DMS 273 (cell line): ENCODE data around the gene LIMK1.
A peak's percentile ranks its signal among the peaks of the same experiment; 100 is the strongest.

Experiments
- DNase-seq: peaks from one replicate; lab custom pipeline; 2025; ENCODE audit not compliant: unreplicated experiment; lab: John Stamatoyannopoulos, UW

The LIMK1 gene

DNA sequence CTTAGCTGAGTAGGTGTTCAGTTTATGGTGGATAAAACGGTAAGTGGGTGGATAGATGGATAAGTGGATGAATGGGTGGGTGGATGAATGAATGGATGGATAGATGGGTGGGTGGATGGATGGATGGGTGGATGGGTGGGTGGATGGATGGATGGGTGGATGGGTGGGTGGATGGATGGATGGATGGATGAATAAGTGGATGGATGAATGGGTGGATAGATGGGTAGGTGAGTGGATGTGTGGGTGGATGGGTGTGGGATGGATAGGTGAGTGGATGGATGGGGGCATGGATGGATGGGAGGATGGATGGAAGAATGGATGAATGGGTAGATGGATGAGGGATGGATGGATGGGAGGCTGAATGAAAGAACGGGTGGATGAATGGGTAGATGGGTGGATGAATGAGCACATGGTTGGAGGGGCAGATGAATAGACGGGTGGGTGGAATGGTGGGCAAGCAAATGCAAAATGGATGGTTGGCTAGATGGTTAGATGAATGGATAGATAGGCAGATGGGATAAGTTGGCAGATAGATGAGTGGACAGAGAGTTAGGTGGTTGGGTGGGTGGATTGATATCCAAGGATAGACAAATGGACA is 29.9 kb upstream of the LIMK1 start:
- DNase-seq = no peak

DNA sequence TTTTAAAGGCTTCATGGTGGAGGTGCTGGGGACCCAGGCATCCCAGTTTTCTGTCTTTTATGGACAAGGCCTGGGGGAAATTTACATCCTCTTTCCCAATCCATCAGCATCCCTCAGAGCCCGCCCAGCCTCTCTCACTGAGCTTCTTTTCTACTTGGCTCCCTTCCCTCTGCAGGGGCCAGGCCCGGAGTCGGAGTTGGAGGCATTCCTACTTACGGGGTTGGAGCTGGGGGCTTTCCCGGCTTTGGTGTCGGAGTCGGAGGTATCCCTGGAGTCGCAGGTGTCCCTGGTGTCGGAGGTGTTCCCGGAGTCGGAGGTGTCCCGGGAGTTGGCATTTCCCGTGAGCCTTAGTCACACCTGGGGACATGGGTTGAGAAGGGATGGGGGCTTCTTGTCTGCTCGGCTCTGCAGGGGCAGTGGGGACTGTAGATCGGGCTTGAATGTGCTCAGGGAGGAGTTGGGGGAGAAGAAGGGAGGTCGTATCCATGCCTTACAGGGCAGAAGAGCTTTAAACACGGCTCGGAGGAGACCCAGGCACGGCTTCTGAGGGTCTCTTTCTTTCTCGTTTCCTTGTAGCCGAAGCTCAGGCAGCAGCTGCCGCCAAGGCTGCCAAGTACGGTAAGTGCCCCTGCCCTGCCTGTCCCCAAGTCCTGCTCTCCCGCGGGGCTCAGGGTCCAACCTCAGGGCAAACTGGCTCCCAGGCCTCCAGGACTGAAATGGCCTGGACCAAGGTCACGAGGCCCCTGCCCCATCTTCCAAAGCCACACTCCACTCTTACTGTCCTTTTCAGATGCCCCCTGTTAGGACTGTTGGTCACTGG is 27.3 kb upstream of the LIMK1 start:
- DNase-seq = no peak

- no peak for DNase-seq
These were observed 26.2 kb upstream of the LIMK1 start for GRCh38 chr7:74057216-74057925.

DNA sequence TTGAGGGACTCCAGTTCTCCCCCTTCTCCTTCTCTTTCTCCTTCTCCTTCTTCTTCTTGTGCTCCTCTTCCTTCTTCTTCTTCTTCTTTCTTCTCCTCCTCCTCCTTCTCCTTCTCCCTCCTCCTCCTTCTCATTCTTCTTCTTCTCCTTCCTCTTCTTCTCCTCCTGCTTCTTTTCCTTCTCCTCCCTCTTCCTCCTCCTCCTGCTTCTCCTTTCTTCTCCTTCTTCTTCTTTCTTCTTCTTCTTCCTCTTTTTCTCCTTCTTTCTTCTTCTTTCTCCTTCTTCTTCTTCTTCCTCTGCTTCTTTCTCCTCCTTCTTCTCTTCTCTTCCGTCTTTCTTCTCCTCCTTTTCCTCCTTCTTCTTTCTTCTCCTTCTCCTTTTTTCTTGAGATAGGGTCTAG is 25.6 kb upstream of the LIMK1 start:
- DNase-seq = no peak

- DNase-seq = no peak
These were observed 25.1 kb upstream of the LIMK1 start for GRCh38 chr7:74058486-74058885.

DNA sequence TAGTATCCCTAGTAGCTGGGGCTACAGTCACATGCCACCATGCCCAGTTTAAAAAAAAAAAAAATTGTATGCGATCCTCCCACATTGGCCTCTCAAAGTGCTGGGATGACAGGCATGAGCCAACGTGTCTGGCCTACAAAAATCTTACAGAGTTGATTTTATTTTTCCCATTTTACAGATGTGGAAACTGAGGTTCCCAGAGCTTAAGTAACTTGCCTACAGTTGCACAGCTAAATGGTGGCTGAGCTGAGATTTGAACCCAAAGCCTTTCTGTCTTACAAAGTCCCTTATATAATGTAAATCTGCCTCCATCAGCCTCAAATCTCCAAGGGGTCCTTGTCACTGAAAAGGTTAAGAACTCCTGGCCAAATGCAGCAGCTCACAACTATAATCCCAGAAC is 24.6 kb upstream of the LIMK1 start:
- no peak for DNase-seq

DNA sequence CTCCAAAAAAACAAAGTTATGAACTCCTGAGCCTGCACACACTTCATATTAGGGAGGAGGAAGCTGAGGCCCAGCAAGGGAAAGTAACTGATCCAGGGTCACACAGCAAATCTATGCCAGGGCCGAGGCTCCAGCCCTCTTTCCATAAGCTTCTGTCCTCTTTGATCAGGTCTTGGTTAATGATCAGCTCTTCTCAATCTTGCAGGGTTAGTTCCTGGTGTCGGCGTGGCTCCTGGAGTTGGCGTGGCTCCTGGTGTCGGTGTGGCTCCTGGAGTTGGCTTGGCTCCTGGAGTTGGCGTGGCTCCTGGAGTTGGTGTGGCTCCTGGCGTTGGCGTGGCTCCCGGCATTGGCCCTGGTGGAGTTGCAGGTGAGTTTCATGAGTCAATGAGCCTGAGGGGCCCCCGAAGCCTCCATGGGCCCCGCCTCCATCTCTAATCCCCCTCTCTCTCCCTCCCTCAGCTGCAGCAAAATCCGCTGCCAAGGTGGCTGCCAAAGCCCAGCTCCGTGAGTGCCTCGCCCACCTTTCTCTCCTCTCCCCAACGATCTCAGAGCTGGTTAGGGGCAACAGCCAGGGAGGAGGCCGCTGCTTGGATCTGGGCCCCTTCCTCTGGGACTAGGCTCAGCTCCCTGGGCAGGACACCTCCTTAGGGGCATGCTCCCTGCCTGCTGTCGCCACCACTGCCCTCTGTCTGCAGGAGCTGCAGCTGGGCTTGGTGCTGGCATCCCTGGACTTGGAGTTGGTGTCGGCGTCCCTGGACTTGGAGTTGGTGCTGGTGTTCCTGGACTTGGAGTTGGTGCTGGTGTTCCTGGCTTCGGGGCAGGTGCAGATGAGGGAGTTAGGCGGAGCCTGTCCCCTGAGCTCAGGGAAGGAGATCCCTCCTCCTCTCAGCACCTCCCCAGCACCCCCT is 23.7 kb upstream of the LIMK1 start:
- no peak for DNase-seq

DNA sequence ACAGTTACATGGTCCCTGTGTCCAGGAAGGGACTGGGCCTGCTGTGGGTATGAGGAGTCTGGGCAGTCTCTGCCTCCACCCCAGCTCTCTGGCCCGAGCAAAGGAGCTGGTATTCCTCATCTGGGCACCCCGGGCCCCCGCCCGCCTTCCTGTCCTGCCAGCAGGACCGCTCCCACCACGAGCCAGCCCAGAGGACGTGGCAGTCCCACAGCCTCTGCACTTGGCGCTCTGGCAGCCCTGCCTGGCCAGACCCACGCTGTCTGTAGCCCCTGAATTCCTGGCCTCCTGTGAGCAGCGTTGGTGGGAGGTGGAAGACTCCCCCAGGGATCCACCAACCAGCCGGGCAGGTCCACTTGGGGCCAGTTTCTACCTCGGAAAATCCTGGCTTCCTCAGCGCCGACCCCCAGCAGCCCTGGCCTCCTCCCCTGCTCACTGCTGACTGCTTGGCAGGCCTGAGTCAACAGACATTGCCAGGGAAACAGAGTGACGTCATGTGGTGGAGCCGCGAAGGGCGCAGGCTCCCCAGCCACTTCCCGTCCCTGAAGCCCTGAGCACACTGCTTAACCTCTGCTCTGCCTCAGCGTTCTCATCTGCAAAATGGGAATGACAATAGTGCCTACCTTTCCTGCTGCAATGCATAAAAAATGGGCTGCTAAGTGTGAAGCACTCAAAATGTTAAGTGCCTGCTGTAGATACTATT is 21.6 kb upstream of the LIMK1 start:
- DNase-seq = peak; percentile 53

DNA sequence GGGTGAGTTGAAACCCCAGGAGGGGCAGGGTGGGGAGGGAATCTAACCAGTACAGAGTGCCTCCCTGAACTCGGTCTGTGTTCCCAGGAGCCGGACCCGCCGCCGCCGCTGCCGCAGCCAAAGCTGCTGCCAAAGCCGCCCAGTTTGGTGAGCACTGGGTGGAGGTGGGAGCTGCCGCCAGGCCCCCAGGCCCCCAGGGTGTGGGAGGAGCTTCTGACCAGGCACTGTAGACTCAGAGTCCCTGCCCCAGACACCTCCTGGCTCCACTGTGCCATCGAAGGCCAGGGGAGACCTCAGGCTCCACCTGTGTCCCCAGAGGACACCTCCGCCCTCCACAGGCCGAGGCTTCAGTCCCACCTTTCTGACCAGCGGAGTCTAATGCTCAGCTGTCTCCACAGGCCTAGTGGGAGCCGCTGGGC is 20.4 kb upstream of the LIMK1 start:
- DNase-seq = no peak

DNA sequence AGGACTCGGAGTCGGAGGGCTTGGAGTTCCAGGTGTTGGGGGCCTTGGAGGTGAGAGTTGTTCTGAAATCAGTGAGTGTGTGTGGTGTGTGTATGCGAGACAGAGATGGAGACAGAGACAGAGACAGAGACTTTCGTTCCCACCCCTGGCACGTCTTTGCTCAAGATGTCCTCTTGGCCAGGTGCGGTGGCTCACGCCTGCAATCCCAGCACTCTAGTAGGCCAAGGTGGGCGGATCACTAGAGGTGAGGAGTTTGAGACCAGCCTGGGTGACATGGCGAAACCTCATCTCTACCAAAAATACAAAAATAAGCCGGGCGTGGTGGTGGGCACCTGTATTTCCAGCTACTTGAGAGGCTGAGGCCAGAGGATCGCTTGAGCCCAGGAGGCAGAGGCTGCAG is 20.0 kb upstream of the LIMK1 start:
- DNase-seq = no peak

GRCh38 chr7:74064696-74065095 is 18.9 kb upstream of the LIMK1 start:
- DNase-seq = no peak

- DNase-seq = no peak
These were observed 17.0 kb upstream of the LIMK1 start for GRCh38 chr7:74066626-74067025.

DNA sequence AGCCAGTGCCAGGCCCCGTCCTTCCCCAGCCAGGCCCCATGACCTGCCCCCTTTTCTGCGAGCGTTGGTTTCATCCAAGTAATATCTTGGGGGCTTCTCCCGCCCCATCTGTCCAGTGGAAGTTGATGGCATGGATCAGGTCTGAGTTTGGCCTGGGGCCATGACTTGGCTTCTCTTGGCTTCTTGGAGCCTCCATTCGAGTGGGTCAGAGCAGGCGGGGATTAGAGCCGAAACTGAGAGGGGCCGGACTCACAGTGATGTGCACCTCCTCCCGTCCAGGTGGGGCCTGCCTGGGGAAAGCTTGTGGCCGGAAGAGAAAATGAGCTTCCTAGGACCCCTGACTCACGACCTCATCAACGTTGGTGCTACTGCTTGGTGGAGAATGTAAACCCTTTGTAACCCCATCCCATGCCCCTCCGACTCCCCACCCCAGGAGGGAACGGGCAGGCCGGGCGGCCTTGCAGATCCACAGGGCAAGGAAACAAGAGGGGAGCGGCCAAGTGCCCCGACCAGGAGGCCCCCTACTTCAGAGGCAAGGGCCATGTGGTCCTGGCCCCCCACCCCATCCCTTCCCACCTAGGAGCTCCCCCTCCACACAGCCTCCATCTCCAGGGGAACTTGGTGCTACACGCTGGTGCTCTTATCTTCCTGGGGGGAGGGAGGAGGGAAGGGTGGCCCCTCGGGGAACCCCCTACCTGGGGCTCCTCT is 15.1 kb upstream of the LIMK1 start:
- DNase-seq = no peak

- no peak for DNase-seq
These were observed 14.5 kb upstream of the LIMK1 start for GRCh38 chr7:74069086-74069541.

GRCh38 chr7:74069790-74070618 is 13.6 kb upstream of the LIMK1 start:
- no peak for DNase-seq

- DNase-seq = no peak
These were observed 13.0 kb upstream of the LIMK1 start for GRCh38 chr7:74070619-74070921.

GRCh38 chr7:74071121-74071520 is 12.5 kb upstream of the LIMK1 start:
- DNase-seq = no peak

DNA sequence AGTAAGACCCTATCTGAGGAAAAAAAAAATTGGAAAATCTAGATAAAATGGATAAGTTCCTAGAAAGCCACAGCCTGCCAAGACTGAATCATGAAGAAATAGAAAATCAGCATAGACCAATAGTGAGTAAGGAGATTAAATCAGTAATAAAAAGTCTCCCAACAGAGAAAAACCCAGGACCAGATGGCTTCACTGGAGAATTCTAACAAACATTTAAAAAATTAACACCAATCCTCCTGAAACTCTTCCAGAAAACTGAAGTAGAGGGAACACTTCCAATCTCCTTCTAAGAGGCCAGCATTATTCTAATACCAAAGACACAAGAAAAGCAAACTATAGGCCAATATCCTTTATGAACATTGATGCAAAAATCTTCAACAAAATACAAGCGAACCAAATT is 8.8 kb upstream of the LIMK1 start:
- no peak for DNase-seq

DNA sequence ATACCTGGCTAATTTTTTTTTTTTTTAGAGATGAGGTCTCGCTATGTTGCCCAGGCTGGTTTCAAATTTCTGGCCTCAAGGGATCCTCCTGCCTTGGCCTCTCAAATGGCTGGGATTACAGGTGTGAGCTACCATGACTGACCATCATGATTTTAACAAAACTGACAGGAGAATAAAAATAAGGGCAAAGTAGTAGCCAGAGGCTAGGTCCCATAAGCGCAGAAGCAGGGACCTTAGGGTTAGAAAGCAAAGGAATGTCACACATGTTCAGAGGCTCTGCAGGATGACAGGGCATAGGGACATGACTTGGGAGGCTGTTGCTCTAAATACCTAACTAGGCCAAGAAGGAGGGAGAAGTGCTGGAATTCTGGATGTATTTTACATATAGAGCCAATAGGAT is 5.1 kb upstream of the LIMK1 start:
- DNase-seq = no peak
